Epithelial cell of proximal tubule (primary cell): ENCODE data around the gene TGM2. TPM values are rescaled to one million over a fixed set of nuclear protein-coding genes. Genes with fewer than 3 reads are reported as not detected.

Experiments used
- DNase-seq: peaks from one replicate; pipeline ENCODE4 v3.0.0-alpha.2; 2011; ENCODE audit warnings: low read depth
- H3K4me3 ChIP-seq: 2 replicates; pipeline ENCODE4 v1.5.1; 2011; ENCODE audit warnings: low read depth, mild to moderate bottlenecking, low read length
- total RNA-seq: library from RNA; depleted of rRNA; stranded (reverse); fragments of >200 nt; gene quantifications from 2 replicates; pipeline ENCODE4 v1.2.3, GENCODE V29; 2015
- TF ChIP-seq, protein P1 (sequence below): conservative IDR thresholded peaks from 2 replicates; pipeline ENCODE4 v1.5.1; 2012; ENCODE audit warnings: low read depth, mild to moderate bottlenecking, low read length

Gene TGM2
- total RNA-seq, 1 donor from 2014 or later, result 150 TPM

GRCh38 chr20:38187517-38187916, 22.4 kb upstream of the TGM2 start:
- DNase-seq, result no peak
- no peak overlapping the region for H3K4me3 ChIP-seq
- TF ChIP-seq, protein P1, sequence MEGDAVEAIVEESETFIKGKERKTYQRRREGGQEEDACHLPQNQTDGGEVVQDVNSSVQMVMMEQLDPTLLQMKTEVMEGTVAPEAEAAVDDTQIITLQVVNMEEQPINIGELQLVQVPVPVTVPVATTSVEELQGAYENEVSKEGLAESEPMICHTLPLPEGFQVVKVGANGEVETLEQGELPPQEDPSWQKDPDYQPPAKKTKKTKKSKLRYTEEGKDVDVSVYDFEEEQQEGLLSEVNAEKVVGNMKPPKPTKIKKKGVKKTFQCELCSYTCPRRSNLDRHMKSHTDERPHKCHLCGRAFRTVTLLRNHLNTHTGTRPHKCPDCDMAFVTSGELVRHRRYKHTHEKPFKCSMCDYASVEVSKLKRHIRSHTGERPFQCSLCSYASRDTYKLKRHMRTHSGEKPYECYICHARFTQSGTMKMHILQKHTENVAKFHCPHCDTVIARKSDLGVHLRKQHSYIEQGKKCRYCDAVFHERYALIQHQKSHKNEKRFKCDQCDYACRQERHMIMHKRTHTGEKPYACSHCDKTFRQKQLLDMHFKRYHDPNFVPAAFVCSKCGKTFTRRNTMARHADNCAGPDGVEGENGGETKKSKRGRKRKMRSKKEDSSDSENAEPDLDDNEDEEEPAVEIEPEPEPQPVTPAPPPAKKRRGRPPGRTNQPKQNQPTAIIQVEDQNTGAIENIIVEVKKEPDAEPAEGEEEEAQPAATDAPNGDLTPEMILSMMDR, result peak; percentile 32

GRCh38 chr20:38186788-38187221, 21.7 kb upstream of the TGM2 start:
- no peak overlapping the region for H3K4me3 ChIP-seq
- TF ChIP-seq, protein P1, result no peak
- no peak for DNase-seq

DNA sequence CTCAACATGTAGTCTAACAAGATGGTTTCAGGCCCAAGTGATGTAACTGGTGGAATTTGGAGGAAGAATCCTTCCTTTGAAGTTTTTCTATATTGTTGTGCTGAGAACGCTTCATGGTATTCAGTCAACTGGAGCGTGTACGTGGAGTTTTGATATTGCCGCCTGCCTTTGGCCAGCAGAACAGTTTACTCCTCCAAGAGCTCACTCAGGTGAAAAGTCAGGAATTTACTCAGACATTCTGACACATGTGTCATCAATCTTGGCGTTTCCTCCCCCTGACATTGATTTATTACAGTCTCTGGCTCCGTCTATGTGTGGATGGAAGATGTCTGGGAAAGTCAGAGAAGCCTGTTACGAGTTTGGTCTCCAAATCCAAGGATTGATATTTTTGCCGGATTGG, 19.0 kb upstream of the TGM2 start:
- TF ChIP-seq, protein P1, result no peak
- no peak overlapping the region for H3K4me3 ChIP-seq
- DNase-seq, result peak; percentile 86

DNA sequence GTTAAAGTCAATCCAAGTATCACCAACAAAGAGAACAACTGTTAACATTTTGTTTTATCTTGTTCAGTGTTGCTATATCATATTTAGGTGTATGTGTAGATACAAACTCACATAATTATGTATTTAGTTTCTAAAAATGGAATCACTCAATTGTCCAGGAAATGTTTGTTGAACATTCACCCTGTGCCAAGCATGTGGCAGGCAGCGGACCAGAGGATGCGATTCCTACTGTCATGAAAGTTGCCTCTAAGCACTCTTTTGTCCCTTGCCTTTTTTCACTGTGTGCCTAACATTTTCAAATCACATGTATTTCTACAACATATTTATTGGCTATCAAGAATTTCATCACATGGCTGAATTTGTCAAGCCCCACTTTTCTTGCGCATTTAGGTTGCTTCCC, 16.9 kb upstream of the TGM2 start:
- H3K4me3 ChIP-seq, result no peak overlapping the region

GRCh38 chr20:38181207-38181801, 16.2 kb upstream of the TGM2 start:
- TF ChIP-seq, protein P1, result no peak
- no peak overlapping the region for H3K4me3 ChIP-seq
- no peak for DNase-seq

More for the DNA sequence above, 16.9 kb upstream of the TGM2 start:
- TF ChIP-seq, protein P1, result no peak
- no peak for DNase-seq

DNA sequence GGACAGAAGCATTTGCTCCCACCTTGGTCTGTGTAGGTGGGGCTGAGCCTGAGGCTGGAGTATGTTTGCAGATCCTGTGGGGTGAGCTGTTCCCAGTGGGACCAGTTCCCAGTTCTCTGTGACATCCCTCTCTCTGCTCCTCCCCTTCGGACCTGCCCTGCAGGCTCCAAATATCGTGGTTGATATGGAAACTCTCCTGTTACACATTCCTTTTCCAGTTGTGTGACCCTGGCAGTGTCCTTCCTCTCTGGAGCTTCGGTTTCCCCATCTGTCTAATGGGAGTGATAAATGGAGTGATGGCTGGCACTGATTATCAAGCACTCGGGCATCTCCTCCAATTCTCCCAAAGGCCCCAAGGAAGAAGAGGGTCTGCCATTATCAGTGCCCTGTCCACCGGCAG, 15.7 kb upstream of the TGM2 start:
- no peak overlapping the region for H3K4me3 ChIP-seq
- TF ChIP-seq, protein P1, result no peak
- DNase-seq, result no peak

DNA sequence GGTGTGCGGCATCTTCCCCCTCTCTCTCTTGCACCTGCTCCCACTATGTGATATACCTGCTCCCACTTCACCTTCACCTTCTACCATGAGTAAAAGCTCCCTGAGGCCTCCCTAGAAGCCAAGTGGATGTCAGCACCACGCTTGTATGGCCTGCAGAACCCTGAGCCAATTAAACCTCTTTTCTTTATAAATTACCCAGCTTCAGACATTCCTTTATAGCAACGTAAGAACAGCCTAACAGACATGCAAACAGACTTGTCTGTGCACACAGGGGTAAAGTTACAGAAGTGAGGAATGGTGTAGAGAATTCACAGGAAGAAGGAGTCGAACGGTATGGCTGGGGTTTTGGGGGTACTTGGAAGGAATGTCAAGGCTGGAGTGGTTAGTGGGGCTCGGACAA, 14.8 kb upstream of the TGM2 start:
- DNase-seq, result no peak
- TF ChIP-seq, protein P1, result no peak

More for the DNA sequence above, 14.8 kb upstream of the TGM2 start:
- no peak overlapping the region for H3K4me3 ChIP-seq
